GM21390 (cell line): Measurements from ENCODE around the gene DUS2.
"Not testable (repeated sequence)": the region's sequence is repeated elsewhere in the genome, so short reads cannot be mapped to it uniquely, and the experiment has no call there.

ENCODE experiments used
- ATAC-seq: cut with Tn5 transposase; IDR thresholded peaks from one replicate; pipeline ENCODE4 v1.9.1; 2021; ENCODE audit not compliant: unreplicated experiment

The DUS2 gene

GRCh38 chr16:68116256-68116867, 93.3 kb downstream of the DUS2 start:
- no peak for ATAC-seq

GRCh38 chr16:68117884-68118283, 94.8 kb downstream of the DUS2 start:
- ATAC-seq: no peak

- not testable (repeated sequence) for ATAC-seq
Measured at GRCh38 chr16:68118954-68119353, 95.9 kb downstream of the DUS2 start.

- ATAC-seq: not testable (repeated sequence)
Measured at GRCh38 chr16:68120496-68120895, 97.4 kb downstream of the DUS2 start.

- ATAC-seq: peak; percentile 79
Measured at GRCh38 chr16:68126395-68126794, 103.3 kb downstream of the DUS2 start.

GRCh38 chr16:68128577-68129305, 105.7 kb downstream of the DUS2 start:
- ATAC-seq: no peak
